Stomach (tissue), 9 donors: ENCODE results near the gene ST13. TPM values are rescaled to one million over a fixed set of nuclear protein-coding genes. Genes with fewer than 3 reads are reported as not detected.
"Not testable (repeated sequence)": the region's sequence is repeated elsewhere in the genome, so short reads cannot be mapped to it uniquely, and the experiment has no call there.

Experiments used
- DNase-seq, 2 donors: peaks; one replicate each; pipeline versions ENCODE4 v3.0.0 to v3.0.0-alpha.2; 2013 to 2019
- H3K27ac ChIP-seq, 5 donors: fragments of 200-600 bp in 4 of 5; sonication (generic) in 4 of 5; one replicate each; pipeline ENCODE4 v1.5.1; 2013 to 2019; ENCODE audit warnings: mild to moderate bottlenecking in 1 of 5, moderate library complexity in 1 of 5
- H3K27me3 ChIP-seq, 3 donors: fragments of 200-600 bp; sonication (generic); one replicate each; pipeline ENCODE4 v1.5.1; 2017 to 2019; ENCODE audit warnings: mixed run types in 1 of 3
- H3K36me3 ChIP-seq, 4 donors: fragments of 200-600 bp; sonication (generic); 1 replicate in 3 of 4; 2 replicates in 1 of 4; pipeline ENCODE4 v1.5.1; 2016 to 2019
- H3K4me1 ChIP-seq, 4 donors: fragments of 200-600 bp; sonication (generic); one replicate each; pipeline ENCODE4 v1.5.1; 2016 to 2019
- H3K4me3 ChIP-seq, 4 donors: fragments of 200-600 bp; sonication (generic) in 3 of 4; one replicate each; pipeline ENCODE4 v1.5.1; 2016 to 2019; ENCODE audit warnings: mild to moderate bottlenecking in 1 of 4
- H3K9me3 ChIP-seq, 4 donors: fragments of 200-600 bp; sonication (generic); one replicate each; pipeline ENCODE4 v1.5.1; 2016 to 2019
- CTCF ChIP-seq, 7 experiments: fragments of 450-650 bp in 4 of 7; fragments of 200-600 bp in 3 of 7; sonication (generic) in 3 of 7; IDR thresholded peaks; one replicate each; pipeline ENCODE4 v1.5.1; 2016 to 2019; ENCODE audit warnings: antibody characterized with exemption in 7 of 7, control low read depth in 2 of 7, mild to moderate bottlenecking in 1 of 7
- EP300 ChIP-seq: sonication (generic); formaldehyde crosslinking; IDR thresholded peaks from one replicate; pipeline ENCODE4 v1.6.1; 2017; ENCODE audit warnings: antibody characterized with exemption
- POLR2A ChIP-seq, 4 donors: fragments of 450-650 bp; IDR thresholded peaks; one replicate each; pipeline ENCODE4 v1.6.1; 2016; ENCODE audit warnings: antibody characterized with exemption in 4 of 4, control low read depth in 2 of 4, mild to moderate bottlenecking in 1 of 4, moderate library complexity in 1 of 4
- POLR2AphosphoS5 ChIP-seq, 3 donors: sonication (generic); formaldehyde crosslinking; IDR thresholded peaks; one replicate each; pipeline ENCODE4 v1.6.1; 2016; ENCODE audit warnings: antibody characterized with exemption in 3 of 3
- WGBS, 5 donors: extraction: QIAGEN DNeasy Blood & Tissue Kit in 3 of 5; methylation state at CpG; one replicate each; pipeline versions ENCODE4 v1.1.5 to v1.1.7; 2013 to 2018; 5-methylcytosine and 5-hydroxymethylcytosine counted together
- intact Hi-C: fragments of 100-400 bp; cut with DNase I; formaldehyde crosslinking; loops from one replicate; pipeline ENCODE4 v1.15.1; 2023; ENCODE audit warnings: low total_unique reads
- polyA plus RNA-seq, 3 donors: library from polyadenylated mRNA; stranded (reverse); fragments of 200-250 nt; gene quantifications; one replicate each; pipeline ENCODE4 v1.2.3, GENCODE V29; 2013
- total RNA-seq, 5 donors: library from RNA; depleted of rRNA; stranded (reverse); fragments of >200 nt; gene quantifications; one replicate each; pipeline versions ENCODE4 v1.1.0 to v1.2.3, GENCODE V29; 2014 to 2016
- donor health status: healthy with polysubstance abuse.
- donor health status: Bipolar disorder and iron deficiency.
- donor health status: healthy.

The ST13 gene
- total and polyA plus RNA-seq, 8 donors: 67.5 to 288 (median 94.6) TPM

- no peak for DNase-seq
- Histone ChIP-seq H3K4me1 (peaks cover 0 to 21% (median 6%) of the 10 kb centered on the region in 4 donors), H3K9me3 (no peaks in the 10 kb centered on the region), H3K27me3 (no peaks in the 10 kb centered on the region), H3K36me3 (peaks cover 44 to 96% (median 87%) of the 10 kb centered on the region in 4 donors), H3K27ac (no peak overlapping the region), H3K4me3 (no peak overlapping the region)
- intact Hi-C loops: no loop called here
- TF ChIP-seq POLR2AphosphoS5 (IDR thresholded peaks at IDR 0.05) (no peak), POLR2A (IDR thresholded peaks at IDR 0.05) (no peak), CTCF (IDR thresholded peaks at IDR 0.05) (no peak), EP300 (no peak)
- 79 to 84% (median 81%) methylated on average over 7 of the region's 7 CpGs for WGBS, 5 donors
Observed at GRCh38 chr22:40826984-40827741, 29.3 kb downstream of the ST13 start.

GRCh38 chr22:40826292-40826691, 30.1 kb downstream of the ST13 start:
- Histone ChIP-seq H3K4me1 (peaks cover 0 to 17% (median 3%) of the 10 kb centered on the region in 4 donors), H3K36me3 (peaks cover 39 to 87% (median 78%) of the 10 kb centered on the region in 4 donors)
- DNase-seq, intact Hi-C loops, H3K9me3 ChIP-seq, H3K4me3 ChIP-seq, H3K27ac ChIP-seq, H3K27me3 ChIP-seq: not testable (repeated sequence)
- WGBS, 5 donors: 81 to 100% (median 94%) methylated on average over 1 to 2 of the region's 2 CpGs

GRCh38 chr22:40823426-40823825, 33.0 kb downstream of the ST13 start:
- 22 to 51% (median 43%) methylated on average over 1 of the region's 1 CpG for WGBS, 5 donors
- Histone ChIP-seq H3K27ac (peak overlapping the region in 1 of 5 donors; percentile 38), H3K4me3 (no peak overlapping the region), H3K4me1 (peaks cover 2 to 34% (median 13%) of the 10 kb centered on the region in 4 donors), H3K36me3 (peaks cover 20 to 59% (median 50%) of the 10 kb centered on the region in 4 donors), H3K9me3 (no peaks in the 10 kb centered on the region), H3K27me3 (no peaks in the 10 kb centered on the region)
- intact Hi-C loops: no loop called here
- DNase-seq: peak in 1 of 2 donors; percentile 32
- TF ChIP-seq POLR2AphosphoS5 (IDR thresholded peaks at IDR 0.05) (peak in 1 of 3 donors; percentile 35), POLR2A (IDR thresholded peaks at IDR 0.05) (no peak), EP300 (no peak), CTCF (IDR thresholded peaks at IDR 0.05) (no peak)

- H3K27ac ChIP-seq: peak overlapping the region; percentile 73 to 88 (median 82)
- 7 to 13% (median 11%) methylated on average over 4 of the region's 4 CpGs for WGBS, 5 donors
- intact Hi-C loops: no loop called here
- peak overlapping the region; percentile 83 to 94 (median 90) for H3K4me3 ChIP-seq
- peaks cover 3 to 27% (median 15%) of the 10 kb centered on the region in 4 donors for H3K36me3 ChIP-seq
- no peak for DNase-seq
- H3K9me3 ChIP-seq: no peaks in the 10 kb centered on the region
- TF ChIP-seq POLR2AphosphoS5 (IDR thresholded peaks at IDR 0.05) (no peak), EP300 (no peak), POLR2A (IDR thresholded peaks at IDR 0.05) (no peak), CTCF (IDR thresholded peaks at IDR 0.05) (no peak)
- no peaks in the 10 kb centered on the region for H3K27me3 ChIP-seq
- H3K4me1 ChIP-seq: peaks cover 19 to 56% (median 29%) of the 10 kb centered on the region in 4 donors
Observed at GRCh38 chr22:40819599-40820140, 36.8 kb downstream of the ST13 start.
